ENCODE results near the gene FSTL4. TPM values are rescaled to one million over a fixed set of nuclear protein-coding genes. Genes with fewer than 3 reads are reported as not detected.

The FSTL4 gene
- total and polyA plus RNA-seq, 2 donors (not counting 1 experiment from before 2014, with no cell fraction given) = 0.31 to 6.7 TPM

GRCh38 chr5:133387621-133388020 is 224.7 kb downstream of the FSTL4 start:
- Histone ChIP-seq H2AFZ (ENCODE audit: insufficient read depth, low read depth, low read length, poor library complexity, severe bottlenecking) (no peak overlapping the region), H3K9ac (ENCODE audit: low read length) (no peak overlapping the region), H3K27me3 (replicated peaks in 1 of 4; ENCODE audit: control extremely low read depth in 1 of 4, control insufficient read depth in 3 of 4, insufficient read depth in 4 of 4, low read length in 3 of 4) (peaks cover 0 to 5% (median 0%) of the 10 kb centered on the region in 4 experiments), H3K9me3 (ENCODE audit: control extremely low read depth in 1 of 3, control insufficient read depth in 2 of 3, insufficient read depth in 1 of 3, low read length in 2 of 3) (no peaks in the 10 kb centered on the region), H4K20me1 (ENCODE audit: control insufficient read depth, insufficient read depth, low read length, poor library complexity, severe bottlenecking) (no peaks in the 10 kb centered on the region), H3K4me1 (ENCODE audit: control insufficient read depth in 2 of 2, insufficient read depth in 2 of 2, low read length in 2 of 2) (no peaks in the 10 kb centered on the region), H3K79me2 (ENCODE audit: control insufficient read depth, insufficient read depth, low read length) (no peaks in the 10 kb centered on the region), H3K4me2 (replicated peaks; ENCODE audit: low read depth, low read length, poor library complexity, severe bottlenecking) (no peak overlapping the region), H3K27ac (ENCODE audit: low read length in 2 of 2) (no peak overlapping the region), H3K4me3 (ENCODE audit: control extremely low read depth in 1 of 5, extremely low read depth in 1 of 5, insufficient read depth in 1 of 5, low read depth in 2 of 5, low read length in 4 of 5) (no peak overlapping the region), H3K36me3 (replicated peaks in 1 of 2; ENCODE audit: control extremely low read depth in 1 of 2, control insufficient read depth in 1 of 2, extremely low read depth in 1 of 2, insufficient read depth in 2 of 2, low read length in 1 of 2) (no peaks in the 10 kb centered on the region)
- intact Hi-C loops (cut with micrococcal nuclease) = no loop called here
- DNase-seq = no peak
- Mint-ChIP-seq H3K27me3 (peaks cover 18% of the 10 kb centered on the region), H3K27ac (no peak overlapping the region), H3K9me3 (ENCODE audit: insufficient read depth) (no peaks in the 10 kb centered on the region), H3K4me3 (no peak overlapping the region), H3K4me1 (no peaks in the 10 kb centered on the region)
- CTCF ChIA-PET = no interaction called here
- ATAC-seq (ENCODE audit: low read depth) = no peak
- TF ChIP-seq CTCF (IDR thresholded peaks at IDR 0.05) = no peak
- no peak for TF ChIP-seq EZH2 (IDR thresholded peaks at IDR 0.05; ENCODE audit: borderline replicate concordance, insufficient read depth, low read depth, low read length, poor library complexity, severe bottlenecking)
- POLR2A ChIA-PET = no interaction called here
- WGBS (ENCODE audit: insufficient coverage) = 95% methylated on average over 9 of the region's 9 CpGs

GRCh38 chr5:133387091-133387490 is 225.2 kb downstream of the FSTL4 start:
- Mint-ChIP-seq H3K4me3 (no peak overlapping the region), H3K9me3 (ENCODE audit: insufficient read depth) (no peaks in the 10 kb centered on the region), H3K27me3 (peaks cover 23% of the 10 kb centered on the region), H3K27ac (no peak overlapping the region), H3K4me1 (no peaks in the 10 kb centered on the region)
- CTCF ChIA-PET = no interaction called here
- H3K9ac ChIP-seq (ENCODE audit: low read length) = no peak overlapping the region
- intact Hi-C loops (cut with micrococcal nuclease) = no loop called here
- no peak overlapping the region for H3K4me3 ChIP-seq (ENCODE audit: control extremely low read depth in 1 of 5, extremely low read depth in 1 of 5, insufficient read depth in 1 of 5, low read depth in 2 of 5, low read length in 4 of 5)
- H3K4me1 ChIP-seq (ENCODE audit: control insufficient read depth in 2 of 2, insufficient read depth in 2 of 2, low read length in 2 of 2) = no peaks in the 10 kb centered on the region
- TF ChIP-seq EZH2 (IDR thresholded peaks at IDR 0.05; ENCODE audit: borderline replicate concordance, insufficient read depth, low read depth, low read length, poor library complexity, severe bottlenecking) = no peak
- TF ChIP-seq CTCF (IDR thresholded peaks at IDR 0.05) = no peak
- H3K27me3 ChIP-seq (replicated peaks in 1 of 4; ENCODE audit: control extremely low read depth in 1 of 4, control insufficient read depth in 3 of 4, insufficient read depth in 4 of 4, low read length in 3 of 4) = peaks cover 0 to 5% (median 0%) of the 10 kb centered on the region in 4 experiments
- ATAC-seq (ENCODE audit: low read depth) = no peak
- no peak overlapping the region for H3K27ac ChIP-seq (ENCODE audit: low read length in 2 of 2)
- no peaks in the 10 kb centered on the region for H4K20me1 ChIP-seq (ENCODE audit: control insufficient read depth, insufficient read depth, low read length, poor library complexity, severe bottlenecking)
- no peaks in the 10 kb centered on the region for H3K79me2 ChIP-seq (ENCODE audit: control insufficient read depth, insufficient read depth, low read length)
- no peak for DNase-seq
- H2AFZ ChIP-seq (ENCODE audit: insufficient read depth, low read depth, low read length, poor library complexity, severe bottlenecking) = no peak overlapping the region
- no peak overlapping the region for H3K4me2 ChIP-seq (replicated peaks; ENCODE audit: low read depth, low read length, poor library complexity, severe bottlenecking)
- no peaks in the 10 kb centered on the region for H3K9me3 ChIP-seq (ENCODE audit: control extremely low read depth in 1 of 3, control insufficient read depth in 2 of 3, insufficient read depth in 1 of 3, low read length in 2 of 3)
- H3K36me3 ChIP-seq (replicated peaks in 1 of 2; ENCODE audit: control extremely low read depth in 1 of 2, control insufficient read depth in 1 of 2, extremely low read depth in 1 of 2, insufficient read depth in 2 of 2, low read length in 1 of 2) = no peaks in the 10 kb centered on the region
- 83% methylated on average over 2 of the region's 4 CpGs for WGBS (ENCODE audit: insufficient coverage)
- POLR2A ChIA-PET = no interaction called here

Data from B cell (primary cell).